A549 (cell line): ENCODE results near the gene MYLIP. TPM values are rescaled to one million over a fixed set of nuclear protein-coding genes. Genes with fewer than 3 reads are reported as not detected.
A peak's percentile ranks its signal among the peaks of the same experiment; 100 is the strongest.

ENCODE experiments used
- ATAC-seq, 2 experiments: fragments of 200-7000 bp in 1 of 2; fragments of >200 bp in 1 of 2; cut with Nextera tagmentation in 1 of 2; cut with Tn5 transposase in 1 of 2; 3 replicates each; pipeline versions ENCODE4 v1.8.0 to v1.9.1; 2018 to 2020; ENCODE audit warnings: mild to moderate bottlenecking in 1 of 2, moderate library complexity in 1 of 2
- CTCF ChIA-PET: fragments of 300-600 bp; sonication (Branson Sonifier 250); formaldehyde crosslinking; extraction: SDS; loops from one replicate; lab custom pipeline; 2021; ENCODE audit warnings: antibody characterized with exemption, inconsistent platforms; lab: Yijun Ruan, JAX
- POLR2A ChIA-PET: fragments of 350-600 bp; formaldehyde crosslinking; extraction: SDS; loops from one replicate; lab custom pipeline; 2021; ENCODE audit warnings: antibody characterized with exemption, inconsistent platforms; lab: Yijun Ruan, JAX
- DNase-seq, 2 experiments: peaks; one replicate each; pipeline versions ENCODE4 v3.0.0 to v3.0.0-alpha.2; 2011 to 2016; ENCODE audit warnings: low read depth in 1 of 2, low spot score in 1 of 2
- FAIRE-seq: peaks from 2 replicates; lab custom pipeline; 2011; peaks lifted over from hg19 to GRCh38; lab: Jason Lieb, UNC
- H3K27ac ChIP-seq, 2 experiments: fragments of >200 bp; sonication (Bioruptor Twin); formaldehyde crosslinking; 3 replicates each; pipeline ENCODE4 v1.5.1; 2016 to 2017
- H3K4me1 ChIP-seq: fragments of >200 bp; sonication (Bioruptor Twin); formaldehyde crosslinking; 3 replicates; pipeline ENCODE4 v1.6.1; 2016
- H3K4me2 ChIP-seq: fragments of >200 bp; sonication (Bioruptor Twin); formaldehyde crosslinking; 3 replicates; pipeline ENCODE4 v1.6.1; 2016
- H3K4me3 ChIP-seq: fragments of >200 bp; sonication (Bioruptor Twin); formaldehyde crosslinking; 3 replicates; pipeline ENCODE4 v1.5.1; 2016
- H3K9me3 ChIP-seq: fragments of >200 bp; sonication (Bioruptor Twin); formaldehyde crosslinking; 3 replicates; pipeline ENCODE4 v1.6.1; 2016
- CEBPB ChIP-seq, 2 experiments: fragments of >200 bp in 1 of 2; sonication (Bioruptor Twin) in 1 of 2; formaldehyde crosslinking in 1 of 2; IDR thresholded peaks; 2 replicates each; pipeline ENCODE4 v1.6.1; 2012 to 2016
- FOSL2 ChIP-seq, 2 experiments: fragments of 450-650 bp in 1 of 2; fragments of >200 bp in 1 of 2; sonication (Bioruptor Twin) in 1 of 2; formaldehyde crosslinking; IDR thresholded peaks; 2 replicates each; pipeline versions ENCODE4 v1.5.0 to v1.6.1; 2016 to 2020; ENCODE audit warnings: mild to moderate bottlenecking in 1 of 2, moderate library complexity in 1 of 2
- GATA3 ChIP-seq: IDR thresholded peaks from 2 replicates; pipeline ENCODE4 v1.6.1; 2012; ENCODE audit warnings: borderline replicate concordance
- JUNB ChIP-seq: fragments of >200 bp; sonication (Bioruptor Twin); formaldehyde crosslinking; IDR thresholded peaks from 2 replicates; pipeline ENCODE4 v1.6.1; 2016
- KDM1A ChIP-seq: fragments of 200-600 bp; sonication (generic); IDR thresholded peaks from 2 replicates; pipeline ENCODE4 v1.6.1; 2016; ENCODE audit warnings: low read depth, mild to moderate bottlenecking
- MAFK ChIP-seq: fragments of 450-650 bp; IDR thresholded peaks from 2 replicates; pipeline ENCODE4 v1.6.1; 2014; ENCODE audit not compliant: partially characterized antibody
- MAZ ChIP-seq: fragments of 150-350 bp; IDR thresholded peaks from 2 replicates; pipeline ENCODE4 v1.6.1; 2014; ENCODE audit warnings: antibody characterized with exemption, low read depth, low read length, borderline replicate concordance
- NPAS2 ChIP-seq: fragments of 250-450 bp; sonication (Bioruptor Pico); IDR thresholded peaks from 2 replicates; pipeline ENCODE4 v1.8.0; 2022; ENCODE audit warnings: mild to moderate bottlenecking, moderate library complexity, borderline replicate concordance
- NR3C1 ChIP-seq: fragments of >200 bp; sonication (Bioruptor Twin); formaldehyde crosslinking; IDR thresholded peaks from 3 replicates; pipeline ENCODE4 v1.6.1; 2017
- PBX3 ChIP-seq: IDR thresholded peaks from 2 replicates; pipeline ENCODE4 v1.6.1; 2012
- PHF8 ChIP-seq: fragments of 200-600 bp; sonication (generic); IDR thresholded peaks from 2 replicates; pipeline ENCODE4 v1.6.1; 2016; ENCODE audit warnings: low read depth, mild to moderate bottlenecking, antibody characterized with exemption, moderate library complexity, borderline replicate concordance
- POLR2A ChIP-seq: IDR thresholded peaks from 2 replicates; pipeline ENCODE4 v1.6.1; 2012; ENCODE audit warnings: mild to moderate bottlenecking, low read length
- RARB ChIP-seq: fragments of 250-450 bp; sonication (Bioruptor Pico); IDR thresholded peaks from 2 replicates; pipeline ENCODE4 v1.8.0; 2021; ENCODE audit warnings: mild to moderate bottlenecking, moderate library complexity
- RCOR1 ChIP-seq: fragments of 150-350 bp; IDR thresholded peaks from 2 replicates; pipeline ENCODE4 v1.6.1; 2014; ENCODE audit warnings: antibody characterized with exemption, low read length, low read depth
- REST ChIP-seq: fragments of 200-600 bp; sonication (generic); IDR thresholded peaks from 2 replicates; pipeline ENCODE4 v1.6.1; 2016; ENCODE audit warnings: antibody characterized with exemption, mild to moderate bottlenecking, moderate library complexity
- SMC3 ChIP-seq: fragments of >200 bp; sonication (Bioruptor Twin); formaldehyde crosslinking; IDR thresholded peaks from 3 replicates; pipeline ENCODE4 v1.6.1; 2018; ENCODE audit warnings: inconsistent platforms
- SREBF2 ChIP-seq: fragments of 450-650 bp; IDR thresholded peaks from 2 replicates; pipeline ENCODE4 v1.6.1; 2014; ENCODE audit warnings: mild to moderate bottlenecking, moderate library complexity
- ZC3H11A ChIP-seq: fragments of 450-650 bp; IDR thresholded peaks from 2 replicates; pipeline ENCODE4 v1.6.1; 2014; ENCODE audit warnings: antibody characterized with exemption, mild to moderate bottlenecking
- ZNF302 ChIP-seq: fragments of 250-450 bp; sonication (Bioruptor Pico); IDR thresholded peaks from 2 replicates; pipeline ENCODE4 v1.9.0; 2021; ENCODE audit warnings: inconsistent platforms, mild to moderate bottlenecking, moderate library complexity
- WGBS: methylation state at CpG from one replicate; pipeline ENCODE4 v1.1.6; 2017; ENCODE audit errors: missing lambda C conversion rate; 5-methylcytosine and 5-hydroxymethylcytosine counted together
- polyA plus RNA-seq, 4 experiments: library from polyadenylated mRNA; depleted of rRNA in 3 of 4; stranded (reverse); fragments of >200 nt; fragmentation: RNase III in 1 of 4; extraction: RNeasy Plus Mini Kit Qiagen cat#74134 plus additional on column Dnase treatment in 1 of 4; gene quantifications; 2 replicates in 3 of 4; 3 replicates in 1 of 4; pipeline ENCODE4 v1.2.3, GENCODE V29; 2011 to 2017
- TF ChIP-seq, protein P1 (sequence below): fragments of 250-450 bp; sonication (Bioruptor Pico); IDR thresholded peaks from 2 replicates; pipeline ENCODE4 v1.5.0; 2020; ENCODE audit warnings: low read depth, mild to moderate bottlenecking, moderate library complexity
- TF ChIP-seq, protein P2 (sequence below): fragments of 250-450 bp; sonication (Bioruptor Pico); IDR thresholded peaks from 2 replicates; pipeline ENCODE4 v1.5.0; 2021; ENCODE audit warnings: mild to moderate bottlenecking, moderate library complexity, borderline replicate concordance

MYLIP gene
- polyA plus RNA-seq, 2 of the 4 experiments (the other 2 are of a cell fraction), result 2.3 to 9.1 TPM

- FAIRE-seq (no peak), ATAC-seq (peak; percentile 69 to 93), DNase-seq (peak in 1 of 2 experiments; percentile 7)
- CTCF ChIA-PET, result interaction anchor here (0.7 kb wide), 1 partner anchor 156 kb away, joined by 3 read pairs; no protein-coding TSS in a partner anchor
- H3K4me2 ChIP-seq, result peak overlapping the region; percentile 44
- 42% methylated on average over 6 of the region's 6 CpGs for WGBS
- no peak overlapping the region for H3K27ac ChIP-seq
- POLR2A ChIA-PET, result interaction anchor here (1.1 kb wide), 1 partner anchor 39 kb away, joined by 7 read pairs; the partner anchor contains the start of gene MYLIP
- H3K4me1 ChIP-seq, result 0 out of 3 replicates have a peak, but pooled peaks cover 4% of the 10 kb centered on the region
- no peak overlapping the region for H3K4me3 ChIP-seq
- TF ChIP-seq SREBF2, result no peak
- TF ChIP-seq PHF8, result no peak
- 0 out of 4 replicates have a peak, but pooled peaks of 1 of the 2 experiments have one; percentile 30 for TF ChIP-seq CEBPB (IDR thresholded peaks at IDR 0.05)
- H3K9me3 ChIP-seq, result no peaks in the 10 kb centered on the region
Observed at GRCh38 chr6:16089232-16090062, 39.4 kb upstream of the MYLIP start.

- ATAC-seq, result no peak
- 0 out of 3 replicates have a peak, but pooled peaks cover 4% of the 10 kb centered on the region for H3K4me1 ChIP-seq
- H3K27ac ChIP-seq, result no peak overlapping the region
- no peaks in the 10 kb centered on the region for H3K9me3 ChIP-seq
- FAIRE-seq, result no peak
- H3K4me3 ChIP-seq, result no peak overlapping the region
- ChIA-PET POLR2A (no interaction called here), CTCF (no interaction called here)
- no peak for DNase-seq
- no peak overlapping the region for H3K4me2 ChIP-seq
- 0% methylated on average over 1 of the region's 1 CpG for WGBS
- TF ChIP-seq PHF8, result no peak
- TF ChIP-seq ZC3H11A, result no peak
- TF ChIP-seq, protein P1, sequence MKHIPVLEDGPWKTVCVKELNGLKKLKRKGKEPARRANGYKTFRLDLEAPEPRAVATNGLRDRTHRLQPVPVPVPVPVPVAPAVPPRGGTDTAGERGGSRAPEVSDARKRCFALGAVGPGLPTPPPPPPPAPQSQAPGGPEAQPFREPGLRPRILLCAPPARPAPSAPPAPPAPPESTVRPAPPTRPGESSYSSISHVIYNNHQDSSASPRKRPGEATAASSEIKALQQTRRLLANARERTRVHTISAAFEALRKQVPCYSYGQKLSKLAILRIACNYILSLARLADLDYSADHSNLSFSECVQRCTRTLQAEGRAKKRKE (CRISPR knock-in tag), result no peak
- no peak for TF ChIP-seq MAZ
- no peak for TF ChIP-seq NPAS2 (CRISPR knock-in tag)
- no peak for TF ChIP-seq JUNB
- TF ChIP-seq FOSL2 (IDR thresholded peaks at IDR 0.05), result no peak
- TF ChIP-seq FOSL2 (CRISPR knock-in tag; IDR thresholded peaks at IDR 0.05), result no peak
- TF ChIP-seq REST, result no peak
- TF ChIP-seq PBX3, result no peak
- TF ChIP-seq POLR2A, result no peak
- TF ChIP-seq GATA3, result no peak
- TF ChIP-seq, all 56 proteins: peak for 0
Observed at GRCh38 chr6:16090452-16090851, 38.4 kb upstream of the MYLIP start.

DNA sequence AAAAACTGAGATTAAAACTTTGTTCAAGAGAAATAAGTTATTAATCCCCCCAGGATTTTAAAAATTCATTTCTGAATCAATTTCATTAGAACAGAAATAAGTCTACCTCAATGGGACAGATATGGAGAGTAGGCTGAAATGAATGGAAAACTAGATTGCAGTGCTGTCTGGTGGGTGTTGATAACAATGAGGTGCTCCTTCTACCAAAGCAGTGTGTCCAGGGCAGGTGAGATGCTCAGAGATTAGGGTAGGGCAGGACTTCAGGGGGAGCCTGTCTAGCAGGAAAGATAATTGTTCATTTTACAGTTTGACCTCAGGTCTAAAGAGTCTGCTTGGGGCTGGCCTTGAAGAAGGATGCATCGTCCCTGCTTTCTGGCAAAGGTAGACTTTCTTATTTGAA is 38.0 kb upstream of the MYLIP start:
- Histone ChIP-seq H3K4me3 (no peak overlapping the region), H3K4me2 (no peak overlapping the region), H3K27ac (no peak overlapping the region), H3K9me3 (no peaks in the 10 kb centered on the region), H3K4me1 (0 out of 3 replicates have a peak, but pooled peaks cover 4% of the 10 kb centered on the region)
- TF ChIP-seq RARB (CRISPR knock-in tag), result no peak
- no peak for TF ChIP-seq NR3C1
- TF ChIP-seq, protein P2, sequence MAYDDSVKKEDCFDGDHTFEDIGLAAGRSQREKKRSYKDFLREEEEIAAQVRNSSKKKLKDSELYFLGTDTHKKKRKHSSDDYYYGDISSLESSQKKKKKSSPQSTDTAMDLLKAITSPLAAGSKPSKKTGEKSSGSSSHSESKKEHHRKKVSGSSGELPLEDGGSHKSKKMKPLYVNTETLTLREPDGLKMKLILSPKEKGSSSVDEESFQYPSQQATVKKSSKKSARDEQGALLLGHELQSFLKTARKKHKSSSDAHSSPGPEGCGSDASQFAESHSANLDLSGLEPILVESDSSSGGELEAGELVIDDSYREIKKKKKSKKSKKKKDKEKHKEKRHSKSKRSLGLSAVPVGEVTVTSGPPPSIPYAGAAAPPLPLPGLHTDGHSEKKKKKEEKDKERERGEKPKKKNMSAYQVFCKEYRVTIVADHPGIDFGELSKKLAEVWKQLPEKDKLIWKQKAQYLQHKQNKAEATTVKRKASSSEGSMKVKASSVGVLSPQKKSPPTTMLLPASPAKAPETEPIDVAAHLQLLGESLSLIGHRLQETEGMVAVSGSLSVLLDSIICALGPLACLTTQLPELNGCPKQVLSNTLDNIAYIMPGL (CRISPR knock-in tag), result no peak
- TF ChIP-seq SMC3, result no peak
- TF ChIP-seq KDM1A, result no peak
- no peak for TF ChIP-seq RCOR1
- TF ChIP-seq MAFK, result no peak
- no peak for TF ChIP-seq ZNF302 (CRISPR knock-in tag)
- ChIA-PET POLR2A (no interaction called here), CTCF (no interaction called here)
- FAIRE-seq, result no peak
- ATAC-seq, result no peak
- no peak for DNase-seq
- WGBS, result 4% methylated on average over 1 of the region's 1 CpG
